ENCODE measurements around the gene LIM2.

- no peak for TF ChIP-seq CTCF (IDR thresholded peaks at IDR 0.05; ENCODE audit: low read length)
- no peak for TF ChIP-seq EZH2phosphoT487 (IDR thresholded peaks at IDR 0.05; ENCODE audit: low read length)
These were observed 42.4 kb upstream of the LIM2 start for GRCh38 chr19:51430221-51430620.

Measured in MM.1S (cell line).